Memory B cell (primary cell): ENCODE data around the gene ZNF654.
"Not testable (repeated sequence)": the region's sequence is repeated elsewhere in the genome, so short reads cannot be mapped to it uniquely, and the experiment has no call there.

Experiments
- ATAC-seq: fragments of 150-1000 bp; cut with Tn5 transposase; 2 replicates; pipeline ENCODE4 v1.10.0; 2021; ENCODE audit warnings: low read depth, mild to moderate bottlenecking, moderate library complexity
- DNase-seq, 2 donors: peaks; one replicate each; pipeline ENCODE4 v3.0.0; 2022; ENCODE audit warnings: low spot score in 2 of 2
- H3K27ac Mint-ChIP-seq: one replicate; pipeline ENCODE4 v1.8.0; 2022; ENCODE audit warnings: mild to moderate bottlenecking, moderate library complexity, mixed read lengths
- H3K27me3 Mint-ChIP-seq: one replicate; pipeline ENCODE4 v1.8.0; 2022; ENCODE audit warnings: mixed read lengths
- H3K36me3 Mint-ChIP-seq: one replicate; pipeline ENCODE4 v1.8.0; 2022; ENCODE audit warnings: mild to moderate bottlenecking, mixed read lengths
- H3K4me1 Mint-ChIP-seq: one replicate; pipeline ENCODE4 v1.8.0; 2022; ENCODE audit warnings: mixed read lengths
- H3K4me3 Mint-ChIP-seq: one replicate; pipeline ENCODE4 v1.8.0; 2022; ENCODE audit warnings: mild to moderate bottlenecking, moderate library complexity, mixed read lengths
- H3K9me3 Mint-ChIP-seq: one replicate; pipeline ENCODE4 v1.8.0; 2022; ENCODE audit warnings: mixed read lengths

The ZNF654 gene

DNA sequence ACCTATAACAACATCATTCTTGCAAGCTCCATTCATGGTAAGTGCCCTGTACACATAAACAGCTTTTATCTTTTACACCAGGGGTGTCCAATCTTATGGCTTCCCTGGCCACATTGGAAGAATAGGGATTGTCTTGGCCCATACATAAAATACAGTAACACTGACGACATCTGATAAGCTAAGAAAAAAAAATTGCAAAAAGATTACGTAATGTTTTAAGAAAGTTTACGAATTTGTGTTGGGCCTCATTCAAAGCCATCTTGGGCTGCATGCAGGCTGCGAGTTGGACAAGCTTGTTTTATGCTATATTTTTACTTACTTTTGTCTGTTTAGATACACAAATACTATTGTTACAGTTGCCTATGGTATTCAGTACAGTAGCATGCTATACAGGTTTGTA, 31.6 kb downstream of the ZNF654 start:
- peaks cover 2% of the 10 kb centered on the region for H3K4me1 Mint-ChIP-seq
- no peak overlapping the region for H3K27ac Mint-ChIP-seq
- DNase-seq: no peak

DNA sequence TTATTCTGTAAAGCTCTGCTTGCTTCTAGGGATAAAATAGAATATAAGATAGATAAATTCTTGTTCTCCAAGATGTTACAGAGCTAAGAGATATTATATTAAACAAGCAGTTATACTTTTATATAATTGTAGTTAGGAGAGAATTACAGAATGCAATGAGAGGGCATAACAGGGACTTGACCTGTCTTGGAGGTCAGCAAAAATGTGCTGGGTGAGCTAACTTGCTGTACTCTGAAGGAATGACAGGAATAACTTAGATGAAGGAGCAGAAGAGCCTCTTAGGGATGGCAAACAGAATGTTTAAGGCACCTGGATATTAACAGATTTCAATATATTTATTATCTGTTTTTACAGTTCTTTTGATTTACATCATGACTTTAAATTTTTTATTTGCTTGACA, 33.2 kb downstream of the ZNF654 start:
- peaks cover 35% of the 10 kb centered on the region for H3K36me3 Mint-ChIP-seq
- H3K27ac Mint-ChIP-seq: no peak overlapping the region
- DNase-seq (no peak), ATAC-seq (no peak)
- H3K27me3 Mint-ChIP-seq: no peaks in the 10 kb centered on the region
- H3K4me1 Mint-ChIP-seq: peaks cover 2% of the 10 kb centered on the region
- H3K4me3 Mint-ChIP-seq: no peak overlapping the region
- peaks cover 2% of the 10 kb centered on the region for H3K9me3 Mint-ChIP-seq

More for the DNA sequence above, 31.6 kb downstream of the ZNF654 start:
- no peaks in the 10 kb centered on the region for H3K27me3 Mint-ChIP-seq
- H3K36me3 Mint-ChIP-seq: peaks cover 28% of the 10 kb centered on the region
- no peak for ATAC-seq
- H3K4me3 Mint-ChIP-seq: no peak overlapping the region
- peaks cover 2% of the 10 kb centered on the region for H3K9me3 Mint-ChIP-seq

DNA sequence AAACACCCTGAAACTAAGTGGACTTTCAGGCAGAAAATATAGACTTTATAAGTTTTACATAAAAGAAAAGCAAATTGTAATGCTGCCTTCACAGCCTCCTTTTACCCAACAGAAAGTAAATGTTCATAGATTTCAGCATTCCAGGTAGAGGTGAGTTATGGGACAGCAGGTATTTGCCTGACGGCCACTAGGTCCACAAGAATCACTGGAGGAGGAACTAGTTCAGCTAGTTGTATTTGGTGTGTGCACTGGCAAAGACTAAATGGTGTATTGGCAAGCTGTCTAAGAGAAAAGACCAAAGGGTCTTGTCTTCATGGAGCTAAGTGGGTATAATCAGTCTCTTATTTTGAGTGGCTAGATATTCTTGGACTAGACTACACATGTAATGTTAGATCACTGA, 34.2 kb downstream of the ZNF654 start:
- H3K27me3 Mint-ChIP-seq: no peaks in the 10 kb centered on the region

GRCh38 chr3:88101142-88101541, 42.1 kb downstream of the ZNF654 start:
- no peak overlapping the region for H3K4me3 Mint-ChIP-seq
- no peaks in the 10 kb centered on the region for H3K27me3 Mint-ChIP-seq
- peaks cover 6% of the 10 kb centered on the region for H3K4me1 Mint-ChIP-seq
- H3K27ac Mint-ChIP-seq: no peak overlapping the region
- peaks cover 3% of the 10 kb centered on the region for H3K9me3 Mint-ChIP-seq
- H3K36me3 Mint-ChIP-seq: peaks cover 24% of the 10 kb centered on the region
- DNase-seq: no peak
- ATAC-seq: no peak

More for the DNA sequence above, 34.2 kb downstream of the ZNF654 start:
- ATAC-seq: no peak
- no peak overlapping the region for H3K4me3 Mint-ChIP-seq
- peaks cover 5% of the 10 kb centered on the region for H3K4me1 Mint-ChIP-seq
- peaks cover 43% of the 10 kb centered on the region for H3K36me3 Mint-ChIP-seq
- H3K9me3 Mint-ChIP-seq: peaks cover 5% of the 10 kb centered on the region
- DNase-seq: no peak
- no peak overlapping the region for H3K27ac Mint-ChIP-seq

DNA sequence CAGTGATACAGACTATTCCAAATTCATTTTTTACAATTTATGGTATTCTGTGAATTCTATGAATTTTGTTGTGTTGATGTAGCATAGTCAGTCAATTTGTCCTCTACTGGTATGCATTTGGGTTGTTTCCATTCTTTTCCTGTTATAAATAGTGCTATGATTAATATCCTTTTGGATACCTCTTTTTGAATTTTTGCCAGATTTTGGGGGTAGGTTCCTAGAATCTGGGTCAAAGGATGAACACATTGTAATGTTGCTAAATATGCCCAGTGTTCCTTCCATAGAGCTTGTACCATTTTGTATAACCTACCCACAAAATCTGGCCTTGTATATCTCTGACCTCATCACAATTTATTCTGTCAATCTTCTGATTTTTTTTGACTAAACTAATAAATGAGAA, 46.3 kb downstream of the ZNF654 start:
- Mint-ChIP-seq H3K27ac (peak overlapping the region; percentile 38), H3K27me3 (no peaks in the 10 kb centered on the region), H3K36me3 (peaks cover 16% of the 10 kb centered on the region), H3K9me3 (no peaks in the 10 kb centered on the region), H3K4me1 (peaks cover 7% of the 10 kb centered on the region), H3K4me3 (no peak overlapping the region)
- no peak for ATAC-seq
- DNase-seq: no peak

- Mint-ChIP-seq H3K4me1 (peaks cover 7% of the 10 kb centered on the region), H3K27me3 (no peaks in the 10 kb centered on the region), H3K27ac (no peak overlapping the region), H3K4me3 (no peak overlapping the region), H3K9me3 (no peaks in the 10 kb centered on the region), H3K36me3 (peaks cover 13% of the 10 kb centered on the region)
- ATAC-seq (no peak), DNase-seq (no peak)
Measured at GRCh38 chr3:88112289-88112688, 53.2 kb downstream of the ZNF654 start.

DNA sequence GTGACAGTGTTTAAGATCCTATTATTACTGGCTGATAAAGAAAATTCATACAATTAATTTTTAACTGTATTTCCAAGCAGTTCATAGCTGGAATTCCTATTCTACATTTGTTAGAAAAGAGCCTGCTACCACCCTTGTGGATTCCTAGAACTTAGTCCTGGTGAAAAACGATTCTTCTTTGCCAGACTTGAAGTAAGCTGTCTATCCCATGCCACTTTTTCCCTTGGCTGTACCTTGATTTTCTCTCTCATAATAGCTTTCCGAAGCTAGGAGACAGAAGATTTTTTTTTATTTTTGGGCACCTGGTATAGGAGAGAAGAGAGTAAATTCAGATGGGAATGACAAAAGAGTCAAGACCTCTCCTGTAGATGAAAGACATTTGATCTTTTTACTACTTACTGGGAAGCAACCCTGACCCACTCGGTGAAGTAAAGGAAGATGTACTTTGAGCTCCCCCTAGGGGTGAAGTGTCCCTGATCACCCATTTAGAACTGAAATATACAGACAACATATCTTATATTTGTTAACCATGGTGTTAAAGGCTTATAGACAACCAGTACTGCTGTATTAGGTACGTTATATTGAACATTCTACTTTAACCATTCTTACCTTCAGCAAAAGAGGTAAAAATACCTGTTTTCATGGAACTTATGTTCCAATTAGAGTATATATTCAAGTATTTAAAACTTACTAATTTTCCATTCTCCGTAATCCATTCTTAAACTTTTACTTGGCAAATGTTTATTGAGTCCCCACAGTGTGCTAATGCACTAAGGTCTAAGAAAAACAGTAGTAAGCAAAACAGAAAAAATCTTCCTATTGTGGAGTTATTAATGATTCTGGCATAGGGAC, 54.5 kb downstream of the ZNF654 start:
- Mint-ChIP-seq H3K9me3 (no peaks in the 10 kb centered on the region), H3K27me3 (no peaks in the 10 kb centered on the region), H3K4me3 (no peak overlapping the region), H3K27ac (no peak overlapping the region), H3K36me3 (peaks cover 18% of the 10 kb centered on the region), H3K4me1 (peaks cover 7% of the 10 kb centered on the region)
- DNase-seq (peak; percentile 38 to 53), ATAC-seq (peak; percentile 89)

DNA sequence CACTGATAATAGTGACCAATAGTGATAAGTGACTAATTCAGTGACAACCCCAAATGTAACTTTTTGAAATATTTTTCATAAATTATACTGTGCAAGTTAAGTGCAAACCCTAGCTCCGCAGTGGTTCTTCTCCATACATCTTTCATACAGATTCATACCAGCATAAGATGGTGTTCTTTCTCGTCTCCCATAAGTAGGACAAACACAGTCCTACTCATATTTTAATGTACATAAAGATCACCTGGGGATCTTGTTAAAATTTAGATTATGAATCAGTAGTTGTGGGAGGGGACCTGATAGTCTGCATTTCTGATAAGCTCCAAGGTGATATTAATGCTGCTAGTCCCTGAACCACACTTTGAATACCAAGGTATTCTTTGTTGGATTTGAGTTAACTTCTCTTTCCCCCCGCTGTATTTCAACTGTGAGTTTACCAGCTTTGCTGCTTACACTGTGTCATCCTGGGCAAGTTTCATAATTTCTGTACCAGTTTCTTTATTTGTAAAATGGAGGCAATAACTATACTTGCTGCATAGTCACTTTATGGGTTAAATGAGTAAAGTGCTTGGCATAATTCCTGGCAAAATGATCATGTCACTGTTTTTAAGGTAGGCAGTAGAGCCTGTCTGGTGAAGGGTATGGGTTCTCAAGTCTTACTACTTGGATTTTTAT, 56.0 kb downstream of the ZNF654 start:
- ATAC-seq: no peak
- Mint-ChIP-seq H3K4me3 (no peak overlapping the region), H3K27ac (no peak overlapping the region), H3K27me3 (no peaks in the 10 kb centered on the region), H3K9me3 (no peaks in the 10 kb centered on the region), H3K4me1 (peaks cover 4% of the 10 kb centered on the region), H3K36me3 (peaks cover 15% of the 10 kb centered on the region)
- no peak for DNase-seq

DNA sequence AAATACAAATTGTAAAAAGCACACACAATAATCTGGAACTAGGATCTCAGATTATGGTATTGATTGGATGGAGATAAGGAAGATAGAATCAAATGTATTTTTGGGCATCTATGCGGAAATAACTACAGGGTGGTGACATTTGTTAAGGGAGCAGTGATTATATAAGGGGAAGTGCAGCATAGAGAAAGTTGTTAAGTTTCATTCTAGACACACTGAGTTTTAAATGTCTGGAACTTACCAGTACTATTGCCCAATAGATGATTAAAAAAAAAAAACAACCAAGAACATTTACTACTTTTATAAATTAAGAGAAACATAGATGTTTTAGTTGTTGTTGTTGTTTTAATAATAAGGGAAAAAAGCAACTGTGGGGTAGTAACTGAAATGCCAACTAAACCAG, 58.6 kb downstream of the ZNF654 start:
- DNase-seq: no peak
- H3K27ac Mint-ChIP-seq: peak overlapping the region; percentile 33
- no peak for ATAC-seq
- H3K4me1 Mint-ChIP-seq: peaks cover 7% of the 10 kb centered on the region
- H3K9me3 Mint-ChIP-seq: no peaks in the 10 kb centered on the region
- no peaks in the 10 kb centered on the region for H3K27me3 Mint-ChIP-seq
- H3K4me3 Mint-ChIP-seq: no peak overlapping the region
- peaks cover 23% of the 10 kb centered on the region for H3K36me3 Mint-ChIP-seq

DNA sequence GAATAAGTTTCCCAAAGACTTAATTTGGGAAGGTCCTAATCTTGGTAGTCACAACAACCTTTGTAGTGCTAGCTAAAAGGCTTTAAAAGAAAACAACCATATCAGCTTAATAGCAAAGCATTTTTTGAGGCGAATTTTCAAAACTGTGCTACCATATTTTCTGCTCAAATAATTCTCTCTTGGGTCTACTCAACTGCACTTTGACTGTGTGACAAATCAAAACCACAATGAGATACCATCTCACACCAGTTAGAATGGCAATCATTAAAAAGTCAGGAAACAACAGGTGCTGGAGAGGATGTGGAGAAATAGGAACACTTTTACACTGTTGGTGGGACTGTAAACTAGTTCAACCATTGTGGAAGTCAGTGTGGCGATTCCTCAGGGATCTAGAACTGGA, 59.5 kb downstream of the ZNF654 start:
- ATAC-seq, DNase-seq, H3K4me3 Mint-ChIP-seq, H3K4me1 Mint-ChIP-seq, H3K27me3 Mint-ChIP-seq, H3K27ac Mint-ChIP-seq, H3K9me3 Mint-ChIP-seq: not testable (repeated sequence)
- H3K36me3 Mint-ChIP-seq: peaks cover 23% of the 10 kb centered on the region

DNA sequence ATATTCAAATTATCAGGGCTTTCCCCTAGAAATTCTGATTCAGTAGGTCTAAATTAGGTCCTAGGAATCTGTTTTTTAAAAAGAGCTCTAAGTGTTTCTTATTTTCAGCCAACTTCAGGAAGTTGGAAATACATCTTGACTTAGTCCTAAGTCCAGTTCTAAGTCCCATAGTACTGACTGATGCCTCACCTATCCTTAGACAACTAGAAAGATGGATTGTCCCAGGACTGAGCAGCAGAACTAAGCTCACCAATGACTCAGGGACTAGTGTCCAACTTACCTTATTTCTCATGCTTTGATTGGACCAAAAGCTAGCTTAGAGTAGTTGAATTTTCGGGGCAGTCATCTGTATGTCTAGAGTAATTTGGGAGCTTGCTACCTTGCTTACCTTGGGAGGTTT, 64.5 kb downstream of the ZNF654 start:
- H3K27ac Mint-ChIP-seq: no peak overlapping the region
- DNase-seq: no peak
- H3K36me3 Mint-ChIP-seq: peaks cover 11% of the 10 kb centered on the region
- H3K9me3 Mint-ChIP-seq: no peaks in the 10 kb centered on the region
- H3K27me3 Mint-ChIP-seq: no peaks in the 10 kb centered on the region
- no peak overlapping the region for H3K4me3 Mint-ChIP-seq
- no peak for ATAC-seq
- H3K4me1 Mint-ChIP-seq: peaks cover 6% of the 10 kb centered on the region

GRCh38 chr3:88131695-88132094, 72.6 kb downstream of the ZNF654 start:
- Mint-ChIP-seq H3K27me3 (no peaks in the 10 kb centered on the region), H3K9me3 (no peaks in the 10 kb centered on the region), H3K4me3 (no peak overlapping the region), H3K4me1 (peaks cover 3% of the 10 kb centered on the region), H3K36me3 (peaks cover 22% of the 10 kb centered on the region), H3K27ac (peak overlapping the region; percentile 53)
- DNase-seq (no peak), ATAC-seq (no peak)

DNA sequence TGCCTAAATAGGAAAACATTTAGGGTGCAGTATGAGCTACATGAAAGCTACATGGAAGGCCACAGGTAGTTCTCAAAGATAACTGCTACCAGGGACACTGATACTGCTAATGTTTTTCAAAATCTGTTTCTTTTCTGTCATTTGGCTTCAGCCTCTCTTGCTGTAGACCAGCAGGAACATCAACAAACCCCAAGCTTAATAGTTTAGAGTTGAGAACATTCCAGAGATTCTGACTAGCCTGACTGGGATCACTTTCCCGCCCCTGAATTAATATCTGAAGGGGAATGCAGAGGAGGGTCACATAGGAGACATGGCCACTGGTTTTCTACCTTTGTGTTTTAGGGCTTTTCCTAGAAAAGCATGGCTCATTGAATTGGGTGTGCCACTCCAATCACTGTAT, 73.8 kb downstream of the ZNF654 start:
- no peak for ATAC-seq
- H3K4me3 Mint-ChIP-seq: no peak overlapping the region

DNA sequence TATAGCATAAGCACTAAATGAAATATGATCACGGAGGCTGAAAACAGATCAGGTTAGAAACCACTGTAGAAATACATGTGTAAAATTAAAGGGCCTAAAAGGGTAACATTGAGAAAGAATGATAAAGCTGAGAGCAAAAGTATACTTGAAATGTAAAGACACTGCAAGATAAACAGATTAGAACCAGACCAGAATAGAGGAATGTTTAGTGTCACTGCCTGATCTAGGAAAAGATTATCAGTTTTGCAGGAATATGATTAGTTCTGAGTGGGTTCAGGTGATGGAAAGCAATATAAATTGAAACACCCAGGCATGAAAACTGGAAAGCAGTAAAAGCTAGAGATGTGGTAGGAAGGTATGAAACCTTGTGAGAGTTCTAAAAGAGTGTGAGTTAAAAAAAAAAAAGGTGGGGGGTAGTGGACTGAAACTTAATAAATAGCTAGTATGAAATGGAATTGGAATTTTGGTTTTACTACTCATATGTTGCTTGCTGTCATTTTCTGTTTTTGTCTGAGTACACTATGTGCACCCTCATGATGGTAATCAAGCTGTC, 74.7 kb downstream of the ZNF654 start:
- Mint-ChIP-seq H3K36me3 (peaks cover 19% of the 10 kb centered on the region), H3K4me1 (no peaks in the 10 kb centered on the region), H3K27me3 (no peaks in the 10 kb centered on the region), H3K4me3 (no peak overlapping the region), H3K9me3 (no peaks in the 10 kb centered on the region), H3K27ac (no peak overlapping the region)
- DNase-seq: no peak
- ATAC-seq: no peak

More for the DNA sequence above, 73.8 kb downstream of the ZNF654 start:
- Mint-ChIP-seq H3K36me3 (peaks cover 19% of the 10 kb centered on the region), H3K9me3 (no peaks in the 10 kb centered on the region), H3K27me3 (no peaks in the 10 kb centered on the region), H3K27ac (no peak overlapping the region), H3K4me1 (no peaks in the 10 kb centered on the region)
- DNase-seq: no peak
